WTC11 (cell line): ENCODE results near the gene DGCR2. TPM values are rescaled to one million over a fixed set of nuclear protein-coding genes. Genes with fewer than 3 reads are reported as not detected.
"Not testable (repeated sequence)": the region's sequence is repeated elsewhere in the genome, so short reads cannot be mapped to it uniquely, and the experiment has no call there.

ENCODE experiments used
- ATAC-seq: fragments of 200-7000 bp; cut with Tn5 transposase; 2 replicates; pipeline ENCODE4 v1.10.0; 2021; ENCODE audit warnings: mild to moderate bottlenecking, moderate library complexity
- CTCF ChIA-PET: fragments of 300-600 bp; sonication (Branson Sonifier 250); formaldehyde crosslinking; loops from one replicate; lab custom pipeline; 2021; ENCODE audit warnings: antibody characterized with exemption; lab: Charles Lee
- POLR2A ChIA-PET: fragments of 350-600 bp; sonication (Branson Sonifier 250); formaldehyde crosslinking; loops from one replicate; lab custom pipeline; 2021; ENCODE audit warnings: antibody characterized with exemption; lab: Charles Lee
- DNase-seq: peaks from one replicate; pipeline ENCODE4 v3.0.0; 2021; ENCODE audit warnings: low spot score
- H3K27ac Mint-ChIP-seq: 2 replicates; pipeline ENCODE4 v1.8.0; 2021; ENCODE audit warnings: mixed read lengths
- H3K27me3 Mint-ChIP-seq: 2 replicates; pipeline ENCODE4 v1.8.0; 2021; ENCODE audit warnings: low read depth, mild to moderate bottlenecking, moderate library complexity, mixed read lengths
- H3K36me3 Mint-ChIP-seq: 2 replicates; pipeline ENCODE4 v1.8.0; 2021; ENCODE audit warnings: mixed read lengths
- H3K4me1 Mint-ChIP-seq: 2 replicates; pipeline ENCODE4 v1.8.0; 2022; ENCODE audit warnings: mixed read lengths
- H3K4me3 Mint-ChIP-seq: 2 replicates; pipeline ENCODE4 v1.8.0; 2021; ENCODE audit warnings: mild to moderate bottlenecking, moderate library complexity, mixed read lengths
- H3K9me3 Mint-ChIP-seq: 2 replicates; pipeline ENCODE4 v1.8.0; 2021; ENCODE audit warnings: mixed read lengths
- AFF4 ChIP-seq: sonication (generic); formaldehyde crosslinking; IDR thresholded peaks from 2 replicates; pipeline ENCODE4 v1.8.1; 2023; ENCODE audit warnings: mild to moderate bottlenecking, missing genetic modification reagents, borderline replicate concordance
- CDX4 ChIP-seq: fragments of 250-450 bp; sonication (Bioruptor Pico); IDR thresholded peaks from 2 replicates; pipeline ENCODE4 v1.9.0; 2021; ENCODE audit warnings: moderate library complexity, mild to moderate bottlenecking, inconsistent platforms, borderline replicate concordance
- JUN ChIP-seq: sonication (generic); formaldehyde crosslinking; IDR thresholded peaks from 2 replicates; pipeline ENCODE4 v1.8.0; 2023; ENCODE audit warnings: mild to moderate bottlenecking, missing genetic modification reagents
- NR1H2 ChIP-seq: sonication (generic); formaldehyde crosslinking; IDR thresholded peaks from 2 replicates; pipeline ENCODE4 v1.9.0; 2021; ENCODE audit warnings: mild to moderate bottlenecking, moderate library complexity, missing genetic modification reagents
- TEAD4 ChIP-seq: sonication (generic); formaldehyde crosslinking; IDR thresholded peaks from 2 replicates; pipeline ENCODE4 v1.8.0; 2022; ENCODE audit warnings: mild to moderate bottlenecking, missing genetic modification reagents
- ZNF396 ChIP-seq: fragments of 250-450 bp; sonication (Bioruptor Pico); IDR thresholded peaks from 2 replicates; pipeline ENCODE4 v1.8.0; 2021; ENCODE audit warnings: mild to moderate bottlenecking, moderate library complexity, borderline replicate concordance
- ZNF671 ChIP-seq: fragments of 250-450 bp; sonication (Bioruptor Pico); IDR thresholded peaks from 2 replicates; pipeline ENCODE4 v1.8.0; 2021; ENCODE audit warnings: mild to moderate bottlenecking
- total RNA-seq: library from RNA; stranded (reverse); gene quantifications from 3 replicates; pipeline ENCODE4 v1.2.3, GENCODE V29; 2021
- TF ChIP-seq, protein P1 (sequence below): sonication (generic); formaldehyde crosslinking; IDR thresholded peaks from 2 replicates; pipeline ENCODE4 v1.8.1; 2022; ENCODE audit warnings: mild to moderate bottlenecking, moderate library complexity, missing genetic modification reagents
- TF ChIP-seq, protein P2 (sequence below): sonication (generic); formaldehyde crosslinking; IDR thresholded peaks from 2 replicates; pipeline ENCODE4 v1.8.1; 2023; ENCODE audit warnings: mild to moderate bottlenecking, missing genetic modification reagents, moderate library complexity
- TF ChIP-seq, protein P3 (sequence below): sonication (generic); formaldehyde crosslinking; IDR thresholded peaks from 2 replicates; pipeline ENCODE4 v1.8.1; 2022; ENCODE audit warnings: missing genetic modification reagents, borderline replicate concordance

Gene DGCR2
- total RNA-seq, 1 experiment from 2014 or later = 64.2 TPM

DNA sequence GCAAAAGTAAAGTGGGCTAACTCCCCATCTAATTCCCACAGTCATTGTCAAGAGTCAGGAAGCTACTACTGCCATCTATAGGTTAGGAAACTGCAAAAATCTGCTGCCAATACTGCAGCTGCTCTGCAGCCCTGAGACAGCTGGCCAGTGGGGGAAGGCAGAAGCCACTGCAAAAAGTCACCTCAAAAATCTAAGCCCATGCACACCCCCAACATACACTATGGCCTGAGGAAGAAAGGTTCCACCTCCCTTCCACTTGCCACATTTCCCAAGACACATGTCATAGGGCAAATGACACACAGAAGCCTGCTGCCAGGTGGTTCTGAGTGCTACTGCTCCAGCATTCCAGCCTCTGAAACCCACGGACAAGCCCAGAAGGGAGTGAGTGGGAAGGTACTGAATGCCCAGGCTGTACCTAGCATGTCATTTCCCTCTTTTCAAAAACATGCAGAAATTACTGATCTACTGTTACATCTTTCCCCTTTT, 36.9 kb downstream of the DGCR2 start (continued):
- TF ChIP-seq, protein P1, sequence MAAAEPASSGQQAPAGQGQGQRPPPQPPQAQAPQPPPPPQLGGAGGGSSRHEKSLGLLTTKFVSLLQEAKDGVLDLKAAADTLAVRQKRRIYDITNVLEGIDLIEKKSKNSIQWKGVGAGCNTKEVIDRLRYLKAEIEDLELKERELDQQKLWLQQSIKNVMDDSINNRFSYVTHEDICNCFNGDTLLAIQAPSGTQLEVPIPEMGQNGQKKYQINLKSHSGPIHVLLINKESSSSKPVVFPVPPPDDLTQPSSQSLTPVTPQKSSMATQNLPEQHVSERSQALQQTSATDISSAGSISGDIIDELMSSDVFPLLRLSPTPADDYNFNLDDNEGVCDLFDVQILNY = no peak
- TF ChIP-seq AFF4 (CRISPR knock-in tag) = no peak
- no peak for TF ChIP-seq JUN (CRISPR knock-in tag)
- TF ChIP-seq, protein P2, sequence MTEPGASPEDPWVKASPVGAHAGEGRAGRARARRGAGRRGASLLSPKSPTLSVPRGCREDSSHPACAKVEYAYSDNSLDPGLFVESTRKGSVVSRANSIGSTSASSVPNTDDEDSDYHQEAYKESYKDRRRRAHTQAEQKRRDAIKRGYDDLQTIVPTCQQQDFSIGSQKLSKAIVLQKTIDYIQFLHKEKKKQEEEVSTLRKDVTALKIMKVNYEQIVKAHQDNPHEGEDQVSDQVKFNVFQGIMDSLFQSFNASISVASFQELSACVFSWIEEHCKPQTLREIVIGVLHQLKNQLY (CRISPR knock-in tag) = no peak
- TF ChIP-seq ZNF671 (CRISPR knock-in tag) = no peak
- no peak for TF ChIP-seq NR1H2 (CRISPR knock-in tag)

- ATAC-seq, H3K27me3 Mint-ChIP-seq, DNase-seq, H3K4me3 Mint-ChIP-seq, POLR2A ChIA-PET, H3K9me3 Mint-ChIP-seq, H3K27ac Mint-ChIP-seq: not testable (repeated sequence)
- Mint-ChIP-seq H3K4me1 (peaks cover 10% of the 10 kb centered on the region), H3K36me3 (peaks cover 29% of the 10 kb centered on the region)
- CTCF ChIA-PET = interaction anchor here (0.5 to 2.1 kb wide), 7 partner anchors 8 to 65 kb away, joined by 4 to 11 read pairs (median 4); no protein-coding TSS in a partner anchor
Observed at GRCh38 chr22:19084586-19084985, 37.6 kb downstream of the DGCR2 start.

- H3K36me3 Mint-ChIP-seq = peaks cover 29% of the 10 kb centered on the region
- H3K9me3 Mint-ChIP-seq, POLR2A ChIA-PET, H3K27me3 Mint-ChIP-seq, DNase-seq, H3K27ac Mint-ChIP-seq, H3K4me3 Mint-ChIP-seq, ATAC-seq: not testable (repeated sequence)
- H3K4me1 Mint-ChIP-seq = peaks cover 10% of the 10 kb centered on the region
- CTCF ChIA-PET = interaction anchor here (1.3 kb wide), 1 partner anchor 11 kb away, joined by 5 read pairs; no protein-coding TSS in a partner anchor
Observed at GRCh38 chr22:19084126-19084525, 38.1 kb downstream of the DGCR2 start.

DNA sequence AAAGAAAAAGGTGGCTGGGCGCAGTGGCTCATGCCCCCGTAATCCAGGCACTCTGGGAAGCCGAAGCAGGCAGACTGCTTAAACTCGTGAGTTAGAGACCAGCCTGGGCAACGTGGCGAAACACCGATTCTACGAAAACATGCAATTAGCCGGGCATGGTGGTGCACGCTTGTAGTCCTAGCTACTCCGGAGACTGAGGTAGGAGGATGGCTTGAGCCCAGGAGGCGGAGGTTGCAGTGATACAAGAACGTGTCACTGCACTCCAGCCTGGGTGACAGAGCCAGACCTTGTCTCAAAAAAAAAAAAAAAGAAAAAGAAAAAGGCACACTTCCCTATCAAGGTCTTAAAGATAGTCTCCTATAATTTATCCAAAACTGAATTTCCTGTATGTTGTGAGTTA, 39.4 kb downstream of the DGCR2 start:
- Mint-ChIP-seq H3K9me3 (peaks cover 4% of the 10 kb centered on the region), H3K4me3 (no peak overlapping the region), H3K27ac (no peak overlapping the region), H3K27me3 (no peaks in the 10 kb centered on the region), H3K36me3 (peaks cover 24% of the 10 kb centered on the region), H3K4me1 (peaks cover 10% of the 10 kb centered on the region)
- TF ChIP-seq CDX4 (CRISPR knock-in tag) = no peak
- TF ChIP-seq TEAD4 (CRISPR knock-in tag) = no peak
- no peak for TF ChIP-seq ZNF396 (CRISPR knock-in tag)
- TF ChIP-seq NR1H2 (CRISPR knock-in tag) = no peak
- TF ChIP-seq, protein P3, sequence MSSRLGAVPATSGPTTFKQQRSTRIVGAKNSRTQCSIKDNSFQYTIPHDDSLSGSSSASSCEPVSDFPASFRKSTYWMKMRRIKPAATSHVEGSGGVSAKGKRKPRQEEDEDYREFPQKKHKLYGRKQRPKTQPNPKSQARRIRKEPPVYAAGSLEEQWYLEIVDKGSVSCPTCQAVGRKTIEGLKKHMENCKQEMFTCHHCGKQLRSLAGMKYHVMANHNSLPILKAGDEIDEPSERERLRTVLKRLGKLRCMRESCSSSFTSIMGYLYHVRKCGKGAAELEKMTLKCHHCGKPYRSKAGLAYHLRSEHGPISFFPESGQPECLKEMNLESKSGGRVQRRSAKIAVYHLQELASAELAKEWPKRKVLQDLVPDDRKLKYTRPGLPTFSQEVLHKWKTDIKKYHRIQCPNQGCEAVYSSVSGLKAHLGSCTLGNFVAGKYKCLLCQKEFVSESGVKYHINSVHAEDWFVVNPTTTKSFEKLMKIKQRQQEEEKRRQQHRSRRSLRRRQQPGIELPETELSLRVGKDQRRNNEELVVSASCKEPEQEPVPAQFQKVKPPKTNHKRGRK (CRISPR knock-in tag) = no peak
- TF ChIP-seq, protein P1 = no peak
- POLR2A ChIA-PET = no interaction called here
- CTCF ChIA-PET = interaction anchor here (0.7 to 1.0 kb wide), 2 partner anchors 9 to 62 kb away, joined by 4 read pairs; partner anchors contain the start of gene ESS2
- no peak for ATAC-seq
- DNase-seq = no peak
